Endothelial cell (in vitro differentiated cells): Measurements from ENCODE around the gene INPP5F. TPM values are rescaled to one million over a fixed set of nuclear protein-coding genes. Genes with fewer than 3 reads are reported as not detected.

ENCODE experiments used
- DNase-seq: peaks from one replicate; pipeline ENCODE4 v3.0.0; 2021; ENCODE audit warnings: low spot score
- H3K27ac Mint-ChIP-seq: one replicate; pipeline ENCODE4 v1.8.0; 2021; ENCODE audit warnings: mixed read lengths, inconsistent platforms; ENCODE audit not compliant: unreplicated experiment
- H3K27me3 Mint-ChIP-seq: one replicate; pipeline ENCODE4 v1.8.0; 2021; ENCODE audit warnings: mild to moderate bottlenecking, moderate library complexity, mixed read lengths, inconsistent platforms; ENCODE audit not compliant: unreplicated experiment
- H3K36me3 Mint-ChIP-seq: one replicate; pipeline ENCODE4 v1.8.0; 2021; ENCODE audit warnings: mild to moderate bottlenecking, low read depth, mixed read lengths, inconsistent platforms; ENCODE audit not compliant: unreplicated experiment
- H3K4me1 Mint-ChIP-seq: one replicate; pipeline ENCODE4 v1.8.0; 2021; ENCODE audit warnings: mild to moderate bottlenecking, mixed read lengths, inconsistent platforms; ENCODE audit not compliant: unreplicated experiment
- H3K4me3 Mint-ChIP-seq: one replicate; pipeline ENCODE4 v1.8.0; 2021; ENCODE audit warnings: mild to moderate bottlenecking, mixed read lengths, inconsistent platforms; ENCODE audit not compliant: unreplicated experiment
- H3K9me3 Mint-ChIP-seq: one replicate; pipeline ENCODE4 v1.8.0; 2021; ENCODE audit warnings: mixed read lengths, inconsistent platforms; ENCODE audit not compliant: unreplicated experiment
- CTCF ChIP-seq: fragments of 200-600 bp; sonication (generic); IDR thresholded peaks from one replicate; pipeline ENCODE4 v1.5.0; 2021; ENCODE audit warnings: antibody characterized with exemption; ENCODE audit not compliant: unreplicated experiment
- total RNA-seq: library from RNA; stranded (reverse); fragmentation: NEBNext Ultra II Directional; extraction: Animal tissue kit (Norgen Biotek cat#: 25700); gene quantifications from one replicate; pipeline ENCODE4 v1.2.1, GENCODE V29; 2021; ENCODE audit not compliant: unreplicated experiment

The INPP5F gene
- total RNA-seq, 1 donor from 2014 or later, result 45.7 TPM

DNA sequence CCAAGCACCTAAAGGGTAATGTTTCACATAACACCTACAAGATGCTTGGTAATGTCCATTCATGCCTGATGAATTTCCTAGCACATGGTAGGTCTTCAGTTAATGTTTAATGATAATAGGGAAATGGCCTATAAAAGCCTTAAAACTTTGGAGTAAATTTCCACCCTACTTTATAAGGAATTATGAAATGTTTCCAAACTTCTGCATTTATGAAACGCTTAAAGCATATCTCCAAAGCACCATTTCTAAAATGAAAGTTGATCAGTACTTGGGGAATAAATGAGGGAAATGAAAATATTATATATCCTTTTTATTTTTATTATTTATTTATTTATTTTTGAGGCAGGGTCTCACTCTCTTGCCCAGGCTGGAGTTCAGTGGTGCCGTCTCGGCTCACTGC, 51.8 kb downstream of the INPP5F start:
- TF ChIP-seq CTCF, result no peak
- no peak overlapping the region for H3K4me3 Mint-ChIP-seq
- H3K36me3 Mint-ChIP-seq, result no peaks in the 10 kb centered on the region
- H3K27ac Mint-ChIP-seq, result no peak overlapping the region
- no peaks in the 10 kb centered on the region for H3K27me3 Mint-ChIP-seq
- no peaks in the 10 kb centered on the region for H3K9me3 Mint-ChIP-seq
- no peak for DNase-seq
- peaks cover 2% of the 10 kb centered on the region for H3K4me1 Mint-ChIP-seq

DNA sequence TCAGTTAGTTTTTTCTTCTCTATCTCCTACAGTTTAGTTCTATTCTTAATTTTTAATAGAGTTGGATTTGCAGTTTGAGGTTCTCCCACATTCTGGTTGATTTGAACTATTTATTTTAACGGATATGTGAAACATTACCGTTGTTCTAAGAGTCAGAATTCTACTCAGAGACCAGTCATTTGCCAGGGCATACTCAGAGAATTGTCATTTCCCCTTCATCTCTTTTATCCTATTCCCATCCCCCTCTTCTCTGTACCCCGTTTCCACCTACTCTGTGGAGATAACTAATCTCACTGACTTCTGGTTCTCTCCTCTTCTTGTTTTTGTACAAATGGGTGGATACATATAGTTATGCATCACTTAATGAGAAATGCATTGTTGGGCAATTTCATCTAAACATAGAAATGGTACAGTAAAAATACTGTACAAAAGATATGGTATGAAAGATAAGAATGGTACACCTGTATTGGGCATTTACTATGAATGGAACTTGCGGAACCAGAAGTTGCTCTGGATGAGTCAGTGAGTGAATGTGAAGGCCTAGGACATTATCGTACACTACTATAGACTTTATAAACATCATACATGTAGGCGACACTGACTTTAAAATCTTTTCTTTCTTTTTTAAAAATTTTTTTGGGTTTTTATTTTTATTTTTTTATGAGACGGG, 53.1 kb downstream of the INPP5F start:
- no peaks in the 10 kb centered on the region for H3K36me3 Mint-ChIP-seq
- H3K27ac Mint-ChIP-seq, result no peak overlapping the region
- H3K4me3 Mint-ChIP-seq, result no peak overlapping the region
- no peaks in the 10 kb centered on the region for H3K9me3 Mint-ChIP-seq
- no peaks in the 10 kb centered on the region for H3K27me3 Mint-ChIP-seq
- peaks cover 5% of the 10 kb centered on the region for H3K4me1 Mint-ChIP-seq
- no peak for DNase-seq
- TF ChIP-seq CTCF, result no peak

DNA sequence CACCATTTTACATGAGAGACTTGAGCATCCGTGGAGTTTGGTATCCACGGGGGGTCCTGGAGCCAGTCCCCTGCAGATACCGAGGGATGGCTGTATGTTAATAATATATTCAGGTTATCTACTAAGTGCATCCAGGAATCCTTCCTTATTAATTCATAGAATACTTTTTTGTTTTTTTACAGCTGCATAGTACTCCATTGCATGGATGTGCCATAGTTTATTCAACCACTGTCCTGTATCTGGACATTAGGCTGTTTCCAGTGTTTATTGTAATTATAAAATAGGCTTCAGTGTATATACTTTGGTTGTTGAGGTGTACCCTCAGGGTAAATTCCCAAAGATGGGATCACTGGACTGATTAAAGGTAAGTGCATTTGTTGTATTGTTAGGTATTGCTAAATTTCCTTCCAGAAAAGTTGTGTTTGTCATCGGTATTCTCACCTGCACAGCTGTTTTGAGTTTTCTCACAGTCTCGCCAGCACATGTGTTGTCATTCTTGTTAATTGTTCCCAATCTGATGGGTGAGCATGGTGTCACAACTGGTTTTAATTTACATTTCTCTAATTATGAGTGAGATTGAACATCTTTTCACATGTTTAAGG, 55.1 kb downstream of the INPP5F start:
- Mint-ChIP-seq H3K36me3 (no peaks in the 10 kb centered on the region), H3K4me1 (peaks cover 21% of the 10 kb centered on the region), H3K27ac (no peak overlapping the region), H3K4me3 (no peak overlapping the region), H3K27me3 (no peaks in the 10 kb centered on the region), H3K9me3 (no peaks in the 10 kb centered on the region)
- no peak for DNase-seq
- TF ChIP-seq CTCF, result no peak

- Mint-ChIP-seq H3K9me3 (no peaks in the 10 kb centered on the region), H3K27ac (no peak overlapping the region), H3K4me1 (peaks cover 25% of the 10 kb centered on the region), H3K36me3 (no peaks in the 10 kb centered on the region), H3K27me3 (no peaks in the 10 kb centered on the region), H3K4me3 (no peak overlapping the region)
- no peak for TF ChIP-seq CTCF
- DNase-seq, result no peak
Measured at GRCh38 chr10:119781498-119781897, 55.6 kb downstream of the INPP5F start.

DNA sequence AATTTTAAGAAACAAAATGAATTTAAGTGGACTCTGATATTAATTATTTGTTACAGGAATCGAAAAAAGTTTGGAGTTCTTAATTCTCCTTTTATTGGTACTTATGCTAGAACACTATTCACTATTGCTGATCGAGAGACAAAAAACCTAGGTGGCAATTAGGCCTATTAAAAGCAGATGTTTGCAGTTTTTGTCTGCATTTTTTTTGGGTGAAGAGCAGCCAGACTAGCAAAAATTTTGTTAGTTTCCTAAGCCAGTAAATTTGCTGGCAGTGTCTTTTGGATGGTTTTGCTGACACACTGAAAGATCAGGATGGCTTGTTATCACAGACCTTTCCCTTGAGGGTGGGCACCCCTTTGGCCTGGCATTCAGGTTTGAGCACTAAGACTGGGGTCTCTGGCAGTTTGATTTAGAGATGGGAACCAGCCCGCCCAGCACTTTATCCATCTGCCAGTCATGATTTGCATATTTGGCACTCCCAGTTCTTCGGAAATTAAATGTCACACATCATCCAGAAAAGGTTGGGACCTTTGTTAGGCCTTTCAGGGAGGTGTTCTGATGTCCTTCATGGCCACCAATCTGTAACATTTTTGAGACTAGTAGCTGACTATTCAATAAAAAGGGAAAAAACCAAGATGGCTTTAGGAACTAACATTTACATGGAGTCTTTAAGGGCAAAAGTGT, 57.3 kb downstream of the INPP5F start:
- Mint-ChIP-seq H3K4me1 (peaks cover 41% of the 10 kb centered on the region), H3K36me3 (peaks cover 4% of the 10 kb centered on the region), H3K27ac (no peak overlapping the region), H3K27me3 (no peaks in the 10 kb centered on the region), H3K9me3 (no peaks in the 10 kb centered on the region), H3K4me3 (no peak overlapping the region)
- no peak for DNase-seq
- no peak for TF ChIP-seq CTCF
